ENCODE data around the gene CDX1.
"Not testable (repeated sequence)": the region's sequence is repeated elsewhere in the genome, so short reads cannot be mapped to it uniquely, and the experiment has no call there.

Gene CDX1

GRCh38 chr5:150210644-150211043 is 44.1 kb downstream of the CDX1 start:
- no peak for DNase-seq

- DNase-seq: no peak
Measured at GRCh38 chr5:150211156-150212030, 44.8 kb downstream of the CDX1 start.

- no peak for DNase-seq
Measured at GRCh38 chr5:150213530-150213929, 47.0 kb downstream of the CDX1 start.

DNA sequence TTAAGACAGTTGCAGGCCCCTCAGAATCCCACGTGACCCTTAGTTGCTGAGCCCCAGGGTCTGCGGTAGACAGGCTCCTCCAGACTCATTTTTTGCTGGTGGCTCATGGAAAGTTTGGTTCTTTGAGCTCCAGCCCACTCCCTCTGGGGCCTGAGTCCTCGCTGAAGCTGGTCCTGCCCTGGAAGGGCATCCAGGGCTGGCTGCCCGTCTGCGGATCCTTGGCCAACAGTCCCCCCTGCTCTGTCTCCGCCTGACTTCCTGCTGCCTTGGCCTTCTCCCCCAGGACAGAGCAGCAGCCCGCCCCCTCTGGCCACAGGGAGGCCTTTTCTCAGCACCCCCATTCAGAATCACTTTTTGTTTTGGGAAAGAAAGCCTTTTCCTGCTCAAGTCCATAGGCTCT is 47.7 kb downstream of the CDX1 start:
- DNase-seq: no peak

DNA sequence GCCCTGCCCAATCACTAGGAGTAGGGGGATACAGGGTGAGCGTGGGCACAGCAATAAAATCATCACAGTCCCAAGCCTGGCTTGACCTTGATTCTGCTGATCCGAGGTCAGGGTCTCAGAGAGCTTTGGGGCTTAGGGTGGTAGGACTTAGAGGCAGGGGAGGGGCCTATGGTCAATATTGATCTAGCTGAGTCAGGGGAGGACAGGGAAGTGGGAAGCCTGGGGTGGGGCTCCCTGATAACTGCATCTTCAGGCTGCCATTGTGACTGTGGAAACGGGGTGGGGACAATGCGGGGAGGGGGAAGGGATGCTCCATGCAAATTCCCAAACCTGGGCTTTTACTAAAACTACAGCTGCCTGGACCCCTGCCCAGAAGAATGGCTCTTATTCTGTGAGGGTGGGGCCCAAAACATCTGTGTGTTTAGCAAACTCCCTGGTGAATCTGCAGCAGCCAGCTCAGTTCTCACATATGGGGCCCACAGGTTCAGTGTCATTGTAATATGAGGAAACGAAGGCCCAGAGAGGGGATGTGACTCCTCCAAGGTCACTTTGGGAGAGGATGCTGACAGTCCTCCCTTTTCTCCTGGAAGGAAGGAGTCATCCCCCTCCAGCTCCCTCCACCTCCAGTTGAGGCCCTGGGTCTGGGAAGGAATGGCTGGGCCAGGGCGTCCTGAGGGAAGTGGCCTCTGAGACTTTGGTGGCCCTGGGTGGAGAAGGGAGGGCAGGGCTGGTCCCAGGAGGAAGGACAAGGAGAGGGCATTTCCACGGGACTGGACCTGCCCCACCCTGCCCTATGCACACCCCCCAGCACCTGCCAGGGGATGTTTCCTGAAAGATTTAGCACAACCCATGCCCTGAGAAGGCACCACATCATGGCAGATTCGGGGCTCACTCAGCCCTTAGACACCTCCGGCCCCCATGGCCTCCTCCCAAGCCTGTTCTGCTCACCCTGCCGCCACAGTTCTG is 49.7 kb downstream of the CDX1 start:
- DNase-seq: peak; percentile 1

GRCh38 chr5:150217038-150217437 is 50.5 kb downstream of the CDX1 start:
- DNase-seq: peak; percentile 32

GRCh38 chr5:150217873-150218692 is 51.5 kb downstream of the CDX1 start:
- peak; percentile 59 for DNase-seq

GRCh38 chr5:150218693-150219035 is 52.1 kb downstream of the CDX1 start:
- no peak for DNase-seq

DNA sequence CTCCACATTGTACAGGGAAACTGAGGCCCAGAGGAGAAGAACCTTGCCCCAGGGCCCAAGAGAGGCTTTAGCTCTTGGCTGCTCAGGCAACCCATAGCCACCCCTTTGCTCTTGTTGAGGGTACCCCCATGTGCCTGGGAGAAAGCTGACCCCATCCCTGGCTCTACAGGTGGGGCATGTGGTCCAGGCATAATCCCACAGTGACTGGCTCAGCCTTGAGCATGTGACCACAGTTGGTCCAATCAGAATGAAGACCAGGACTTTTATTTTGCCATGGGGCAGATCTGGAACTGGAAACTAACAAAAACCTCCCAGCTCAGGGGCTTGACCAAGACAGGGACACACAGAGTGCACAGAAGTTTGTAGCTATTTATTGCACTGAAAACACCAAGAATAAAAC is 52.6 kb downstream of the CDX1 start:
- no peak for DNase-seq

DNA sequence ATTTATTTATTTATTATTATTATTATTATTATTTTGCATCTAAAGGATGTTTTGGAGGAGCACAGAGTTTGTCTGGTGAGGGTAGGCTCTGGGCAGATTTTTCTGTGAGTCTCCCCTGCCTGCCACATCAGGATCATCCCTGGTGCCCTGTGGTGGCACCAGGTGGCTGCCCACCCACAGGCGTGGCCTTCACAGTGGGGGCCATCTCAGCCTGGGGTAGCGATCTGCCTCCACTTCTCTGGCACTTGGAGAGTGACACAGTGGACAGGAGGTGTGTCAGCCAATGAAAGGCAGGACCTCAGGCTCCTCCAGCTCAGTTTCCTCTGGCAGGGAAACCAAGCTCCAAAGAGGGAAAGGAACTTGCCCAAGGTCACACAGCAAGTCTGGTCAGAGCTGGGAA is 53.3 kb downstream of the CDX1 start:
- DNase-seq: no peak

- DNase-seq: no peak
Measured at GRCh38 chr5:150221471-150221870, 54.9 kb downstream of the CDX1 start.

- DNase-seq: no peak
Measured at GRCh38 chr5:150222906-150223305, 56.3 kb downstream of the CDX1 start.

DNA sequence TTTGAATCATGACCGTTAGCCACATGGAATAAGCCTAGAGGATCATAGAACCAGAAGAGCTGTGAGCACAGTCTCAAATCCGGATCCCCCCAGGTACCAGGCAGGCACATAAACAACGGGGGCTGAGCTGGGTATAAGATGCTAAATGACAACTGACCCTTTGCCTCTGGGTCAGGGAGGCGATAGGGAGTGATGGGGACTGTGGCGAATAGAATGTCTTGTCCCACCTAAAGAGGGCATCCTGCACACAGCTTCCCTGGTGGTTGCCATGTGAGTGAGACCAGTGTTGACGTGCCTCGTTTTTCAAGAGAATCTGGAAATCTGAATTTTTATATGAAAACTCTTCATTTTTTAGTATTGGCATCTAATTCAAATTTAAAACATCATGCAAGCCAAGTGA is 56.9 kb downstream of the CDX1 start:
- DNase-seq: no peak

- DNase-seq: no peak
Measured at GRCh38 chr5:150224483-150225027, 58.0 kb downstream of the CDX1 start.

DNA sequence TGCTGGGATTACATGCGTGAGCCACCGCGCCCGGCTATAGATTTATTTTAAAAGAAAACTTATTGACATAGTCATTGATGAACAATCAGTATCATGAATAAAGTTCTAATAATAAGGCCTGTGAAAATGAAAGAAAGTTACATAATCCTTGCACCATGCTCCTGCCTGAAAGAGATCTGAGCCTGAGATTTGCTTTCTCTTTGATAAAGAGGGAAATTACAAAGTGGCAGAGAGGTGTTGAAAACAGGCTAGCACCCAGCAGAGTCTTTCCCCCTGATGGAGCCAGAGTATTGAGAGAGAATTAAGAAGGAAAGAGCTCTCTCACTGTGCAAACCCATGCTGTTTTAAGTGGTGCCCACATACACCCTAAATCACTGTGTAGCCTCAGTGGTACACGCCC is 60.5 kb downstream of the CDX1 start:
- DNase-seq: no peak

GRCh38 chr5:150227606-150228273 is 61.2 kb downstream of the CDX1 start:
- no peak for DNase-seq

DNA sequence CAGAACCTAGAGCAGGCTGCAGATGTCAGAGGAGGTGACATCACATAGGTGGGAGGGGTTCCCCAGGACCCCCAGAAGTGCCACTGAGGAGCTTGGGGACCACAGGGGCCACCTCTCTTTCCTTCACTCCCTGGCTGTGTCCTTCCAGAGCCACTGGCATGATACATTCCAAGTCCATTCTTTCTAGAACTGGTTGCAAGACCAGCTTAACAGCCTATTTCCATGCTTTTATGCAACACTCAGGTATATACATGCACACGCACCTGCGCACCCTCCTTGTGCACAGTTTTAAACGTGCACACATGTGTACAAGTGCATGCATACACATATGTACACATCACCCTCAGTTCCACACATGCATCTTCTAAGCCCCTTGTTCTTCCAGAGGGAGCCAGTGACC is 63.0 kb downstream of the CDX1 start:
- DNase-seq: no peak

DNA sequence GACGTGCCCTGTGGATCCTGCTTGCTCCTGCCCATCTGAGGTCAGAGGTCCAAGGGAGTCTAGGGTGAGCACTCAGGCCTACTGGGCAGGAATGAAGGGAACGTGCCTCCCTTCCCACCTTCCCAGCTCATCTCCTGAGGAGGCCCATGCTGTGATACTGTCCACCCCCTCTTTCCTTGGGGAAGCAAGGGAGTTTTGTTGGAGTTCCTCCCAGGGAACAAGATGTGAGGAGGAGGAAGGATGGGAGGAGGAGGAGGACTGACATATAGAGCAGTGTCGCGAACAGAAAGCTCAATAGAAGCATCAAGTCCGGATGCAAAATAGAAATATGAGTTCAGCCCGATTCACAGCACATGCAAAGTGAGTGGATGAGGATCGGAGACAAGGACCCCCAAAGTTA is 64.3 kb downstream of the CDX1 start:
- no peak for DNase-seq

DNA sequence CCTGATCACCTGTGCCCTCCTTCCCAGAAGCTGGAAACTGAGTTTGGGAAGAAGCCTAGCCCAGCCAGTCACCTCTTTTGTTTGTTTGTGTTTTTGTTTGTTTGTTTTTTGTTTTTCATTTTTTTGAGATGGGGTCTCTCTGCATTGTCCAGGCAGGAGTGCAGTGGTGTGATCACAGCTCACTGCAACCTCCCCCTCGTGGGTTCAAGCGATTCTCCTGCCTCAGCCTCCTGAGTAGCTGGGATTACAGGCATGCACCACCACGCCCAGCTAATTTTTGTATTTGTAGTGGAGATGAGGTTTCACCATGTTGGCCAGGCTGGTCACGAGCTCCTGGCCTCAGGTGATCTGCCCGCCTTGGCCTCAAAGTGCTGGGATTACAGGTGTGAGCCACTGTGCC is 67.1 kb downstream of the CDX1 start:
- DNase-seq: not testable (repeated sequence)

All from NCI-H2171 treated with DMSO at 0.1 percent for 48 hours (cell line).